ENCODE data around the gene MCIDAS. TPM values are rescaled to one million over a fixed set of nuclear protein-coding genes. Genes with fewer than 3 reads are reported as not detected.

Gene MCIDAS
- 1.7 to 3.2 TPM (median 2.3 TPM) in 5 replicates for total RNA-seq (2022; extraction: Qiagen RNA extraction; ENCODE audit: low read depth)

DNA sequence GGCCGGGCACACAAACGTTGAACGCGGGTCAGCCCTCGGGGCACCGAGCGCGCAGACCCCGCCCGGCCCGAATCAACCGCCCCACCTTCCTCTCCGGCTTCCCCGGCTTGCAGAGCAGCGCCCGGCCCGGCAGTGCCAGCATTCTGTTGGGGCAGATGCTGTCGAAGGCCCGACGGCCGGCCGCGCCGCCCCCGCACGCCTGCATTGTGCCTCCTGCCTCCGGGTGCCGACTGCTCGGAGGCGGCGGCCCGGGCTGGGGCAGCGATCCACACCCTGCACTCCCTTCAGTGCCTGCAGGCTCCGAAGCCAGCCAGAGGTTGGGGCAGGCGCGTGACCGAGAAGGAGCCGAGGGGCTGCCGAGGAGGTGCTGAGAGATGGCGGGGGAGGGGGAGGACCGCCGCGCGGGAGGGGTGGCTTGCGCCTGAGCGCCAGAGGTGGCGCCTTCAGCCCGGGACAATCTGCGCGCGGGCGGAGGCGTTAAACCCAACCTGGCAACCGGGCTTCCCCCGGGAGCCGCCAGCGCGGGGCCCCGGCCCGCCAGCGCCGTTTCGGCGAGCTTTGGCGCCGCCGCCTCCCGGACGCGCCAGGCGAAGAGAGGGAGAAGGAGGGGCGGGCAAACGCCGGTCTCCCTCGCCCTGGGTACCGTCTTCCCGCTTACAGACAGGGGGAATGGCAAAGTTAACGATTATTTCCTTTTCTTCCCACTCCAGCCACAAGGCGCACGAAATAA lies at the start of gene MCIDAS:
TSS of gene MCIDAS (minus strand) at position 382 of the 730 bp plus-strand sequence. CDS start at position 205, 177 bp downstream.

DNA sequence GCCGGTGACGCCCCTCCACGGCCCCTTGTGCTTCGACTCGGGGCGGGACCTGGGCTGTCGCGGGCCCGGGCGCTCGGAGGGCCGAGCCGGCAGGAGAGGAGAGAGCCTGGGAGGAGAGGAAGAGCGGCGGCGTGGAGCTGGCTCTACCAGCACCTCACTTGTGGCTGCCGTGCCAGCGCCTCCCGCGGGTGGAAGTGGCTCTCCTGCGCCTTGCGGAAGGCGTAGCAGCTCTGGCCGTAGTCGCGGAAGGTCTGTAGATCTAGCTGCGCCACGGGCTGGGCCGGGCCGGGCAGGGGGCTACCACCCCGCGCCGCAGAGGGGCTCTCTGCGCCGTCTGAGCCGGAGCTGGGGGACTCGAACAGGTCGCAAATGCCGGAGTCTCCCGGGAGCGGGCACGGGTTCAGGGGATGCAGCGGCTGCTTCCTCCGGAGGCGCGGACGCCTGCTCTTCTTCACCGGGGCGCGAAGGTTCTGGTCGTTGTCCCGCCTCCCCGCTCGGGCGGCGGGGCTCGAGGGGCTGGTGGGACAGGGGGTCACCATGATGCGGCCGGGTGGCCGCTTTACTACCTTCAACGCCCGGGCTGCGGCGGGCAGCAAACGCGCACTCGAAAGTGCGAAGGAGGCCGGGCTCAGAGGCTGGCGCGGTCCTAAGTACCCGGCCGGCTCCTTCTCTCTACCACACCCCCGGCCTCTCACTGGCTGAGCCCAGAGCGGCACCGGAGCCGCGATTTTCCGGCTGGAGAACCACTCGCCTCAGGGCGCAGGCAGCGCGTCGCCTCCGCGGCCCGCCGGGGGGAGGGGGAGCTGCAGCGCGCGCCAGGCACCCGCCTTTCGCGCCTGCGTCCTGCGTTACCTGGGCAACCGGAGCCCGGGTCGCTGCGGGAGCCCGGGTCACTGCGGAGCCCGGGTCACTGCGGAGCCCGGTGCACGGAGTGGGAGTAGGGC lies 6.1 kb upstream of the MCIDAS start, which contains the start of gene CCNO:
TSS of gene CCNO (minus strand) at position 624 of the 944 bp plus-strand sequence. CDS start at position 539, 85 bp downstream.

DNA sequence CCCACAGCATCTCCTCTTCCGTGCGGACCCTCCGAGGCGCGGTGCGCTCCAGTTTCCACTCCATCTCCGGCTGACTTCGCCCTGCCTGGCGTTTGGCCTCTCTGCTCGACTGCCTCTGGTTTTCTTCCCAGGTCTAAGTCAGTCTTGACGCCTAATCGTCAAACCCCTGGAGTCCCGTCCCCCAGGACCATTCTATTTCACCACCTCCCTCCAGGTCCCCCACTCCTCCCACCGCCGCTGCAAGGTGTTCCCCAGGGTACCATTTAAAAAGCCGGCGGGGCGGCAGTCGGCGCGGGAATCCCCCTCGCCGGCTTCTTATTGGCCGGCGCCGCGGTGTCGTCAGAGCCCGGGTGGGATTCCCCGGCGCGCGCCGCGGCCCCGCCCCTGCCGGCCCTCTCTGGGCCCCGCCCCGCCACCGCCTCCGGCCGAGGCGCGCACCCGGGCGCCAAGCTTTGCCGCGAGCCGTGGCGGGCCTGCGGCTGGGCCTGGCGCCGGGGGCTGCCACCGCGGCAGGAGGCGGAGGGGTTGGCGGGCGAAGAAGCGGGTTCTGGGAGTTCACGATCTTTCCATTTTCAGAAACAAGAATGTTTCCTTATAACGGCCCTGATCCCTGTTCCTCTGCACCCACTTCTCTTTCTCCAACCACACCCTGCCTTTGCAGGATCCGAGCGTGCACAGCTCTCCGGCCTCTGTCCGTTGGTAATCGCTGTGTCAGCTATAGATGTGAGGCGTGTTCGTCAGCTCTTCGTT lies 54.0 kb downstream of the MCIDAS start, which contains the start of gene CDC20B:
TSS of gene CDC20B (minus strand) at position 241 of the 750 bp plus-strand sequence. CDS start at position 64, 177 bp downstream.

Other genes with a start within 250 kb of the MCIDAS start
- gene ESM1, start 241.7 kb downstream of the MCIDAS start, total RNA-seq (2022; extraction: Qiagen RNA extraction; ENCODE audit: low read depth) = not detected in 5 replicates
- not detected in 5 replicates for gene GZMK, start 203.1 kb downstream of the MCIDAS start, total RNA-seq (2022; extraction: Qiagen RNA extraction; ENCODE audit: low read depth)
- not detected in 5 replicates for gene GZMA, start 124.7 kb downstream of the MCIDAS start, total RNA-seq (2022; extraction: Qiagen RNA extraction; ENCODE audit: low read depth)
- gene GPX8, start 67.1 kb downstream of the MCIDAS start, total RNA-seq (2022; extraction: Qiagen RNA extraction; ENCODE audit: low read depth) = 37.5 to 49.4 TPM (median 44.5 TPM) in 5 replicates
- gene CDC20B, start 54.1 kb downstream of the MCIDAS start, total RNA-seq (2022; extraction: Qiagen RNA extraction; ENCODE audit: low read depth) = 0.07 to 0.14 TPM (median 0.09 TPM) in 3 of 5 replicates, not detected in the others
- 7.1 to 8.7 TPM (median 8.6 TPM) in 5 replicates for gene CCNO, start 6.3 kb upstream of the MCIDAS start, total RNA-seq (2022; extraction: Qiagen RNA extraction; ENCODE audit: low read depth)
- gene DHX29, start 80.4 kb upstream of the MCIDAS start, total RNA-seq (2022; extraction: Qiagen RNA extraction; ENCODE audit: low read depth) = 21.5 to 28.4 TPM (median 25.8 TPM) in 5 replicates
- 35.5 to 50.1 TPM (median 44.0 TPM) in 5 replicates for gene MTREX, start 80.7 kb upstream of the MCIDAS start, total RNA-seq (2022; extraction: Qiagen RNA extraction; ENCODE audit: low read depth)

Measured in A549 treated with DMSO at 1 μM for 4 hours (cell line).